ENCODE data around the gene RREB1.
A peak's percentile ranks its signal among the peaks of the same experiment; 100 is the strongest.

The RREB1 gene, protein sequence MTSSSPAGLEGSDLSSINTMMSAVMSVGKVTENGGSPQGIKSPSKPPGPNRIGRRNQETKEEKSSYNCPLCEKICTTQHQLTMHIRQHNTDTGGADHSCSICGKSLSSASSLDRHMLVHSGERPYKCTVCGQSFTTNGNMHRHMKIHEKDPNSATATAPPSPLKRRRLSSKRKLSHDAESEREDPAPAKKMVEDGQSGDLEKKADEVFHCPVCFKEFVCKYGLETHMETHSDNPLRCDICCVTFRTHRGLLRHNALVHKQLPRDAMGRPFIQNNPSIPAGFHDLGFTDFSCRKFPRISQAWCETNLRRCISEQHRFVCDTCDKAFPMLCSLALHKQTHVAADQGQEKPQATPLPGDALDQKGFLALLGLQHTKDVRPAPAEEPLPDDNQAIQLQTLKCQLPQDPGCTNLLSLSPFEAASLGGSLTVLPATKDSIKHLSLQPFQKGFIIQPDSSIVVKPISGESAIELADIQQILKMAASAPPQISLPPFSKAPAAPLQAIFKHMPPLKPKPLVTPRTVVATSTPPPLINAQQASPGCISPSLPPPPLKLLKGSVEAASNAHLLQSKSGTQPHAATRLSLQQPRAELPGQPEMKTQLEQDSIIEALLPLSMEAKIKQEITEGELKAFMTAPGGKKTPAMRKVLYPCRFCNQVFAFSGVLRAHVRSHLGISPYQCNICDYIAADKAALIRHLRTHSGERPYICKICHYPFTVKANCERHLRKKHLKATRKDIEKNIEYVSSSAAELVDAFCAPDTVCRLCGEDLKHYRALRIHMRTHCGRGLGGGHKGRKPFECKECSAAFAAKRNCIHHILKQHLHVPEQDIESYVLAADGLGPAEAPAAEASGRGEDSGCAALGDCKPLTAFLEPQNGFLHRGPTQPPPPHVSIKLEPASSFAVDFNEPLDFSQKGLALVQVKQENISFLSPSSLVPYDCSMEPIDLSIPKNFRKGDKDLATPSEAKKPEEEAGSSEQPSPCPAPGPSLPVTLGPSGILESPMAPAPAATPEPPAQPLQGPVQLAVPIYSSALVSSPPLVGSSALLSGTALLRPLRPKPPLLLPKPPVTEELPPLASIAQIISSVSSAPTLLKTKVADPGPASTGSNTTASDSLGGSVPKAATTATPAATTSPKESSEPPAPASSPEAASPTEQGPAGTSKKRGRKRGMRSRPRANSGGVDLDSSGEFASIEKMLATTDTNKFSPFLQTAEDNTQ (N-terminal part only)

DNA sequence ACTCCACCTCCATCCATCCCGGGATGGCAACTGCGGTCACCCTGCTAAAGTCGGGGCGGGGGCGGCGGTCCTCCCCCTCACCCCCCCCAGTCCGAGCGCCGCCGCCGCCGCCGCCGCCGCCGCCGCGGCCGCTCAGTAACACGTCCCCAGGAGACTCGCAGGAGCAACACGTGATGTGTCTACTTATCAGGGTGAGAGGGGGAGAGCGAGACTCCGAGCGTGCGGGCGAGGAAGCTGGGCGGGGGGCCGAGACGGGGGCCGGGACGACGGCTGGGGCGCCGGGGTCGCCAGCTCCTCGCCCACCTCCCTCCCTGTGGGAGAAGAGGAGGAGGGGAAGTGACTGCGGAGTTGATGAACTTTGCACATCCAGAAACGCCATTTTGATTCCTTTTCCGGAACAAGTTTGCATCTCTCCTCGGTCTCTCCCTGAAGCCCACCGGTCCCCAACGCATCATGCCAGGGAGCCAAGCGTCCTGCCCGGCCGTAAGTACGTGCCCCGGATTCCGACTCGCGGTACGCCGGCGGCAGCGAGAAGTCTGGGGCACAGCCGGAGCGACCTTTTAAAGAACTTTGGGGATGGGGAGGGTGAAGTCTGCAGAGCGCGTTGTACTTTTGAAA is at the start of gene RREB1:
Gene RREB1 (plus strand): TSS at position 384 of the 618 bp plus-strand sequence. CDS start 73,951 bp downstream, outside the sequence.
- peak; percentile 43 to 52 (median 46) for DNase-seq (ENCODE audit: low read depth in 2 of 3, low spot score in 2 of 3)

DNA sequence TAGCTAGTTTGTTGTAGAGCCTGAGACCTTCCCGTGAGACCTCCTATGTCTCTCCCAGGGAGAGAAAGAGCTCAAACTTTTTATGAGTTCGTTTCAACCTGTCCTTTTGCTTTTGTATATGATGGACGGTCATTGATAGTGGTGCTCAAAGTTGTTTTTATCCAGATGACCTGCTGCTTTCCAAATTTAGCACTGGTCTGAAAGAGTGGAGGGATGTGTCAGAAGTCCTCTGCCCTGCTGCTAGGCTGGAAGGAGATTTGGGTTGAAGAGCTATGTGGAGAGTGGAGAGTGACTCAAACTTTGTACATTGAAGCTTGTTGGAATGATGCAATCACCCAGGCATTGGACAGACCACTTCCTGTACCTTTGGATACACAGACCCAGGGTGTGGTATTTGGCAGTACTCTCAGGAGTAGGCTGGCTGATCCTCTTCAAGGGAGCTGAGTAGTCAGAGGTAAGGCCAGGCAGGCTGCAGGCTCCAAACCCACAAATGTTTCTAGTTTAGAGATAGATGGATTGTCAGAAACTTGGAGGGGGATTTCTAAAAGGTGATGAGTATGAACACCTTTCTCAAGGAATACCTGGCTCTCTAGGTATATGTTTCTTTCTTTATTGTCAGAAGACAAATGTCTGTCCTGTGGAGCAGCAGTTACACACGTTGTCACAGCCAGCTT is 49.4 kb upstream of the RREB1 start:
- no peak for DNase-seq (ENCODE audit: low read depth in 2 of 3, low spot score in 2 of 3)

DNA sequence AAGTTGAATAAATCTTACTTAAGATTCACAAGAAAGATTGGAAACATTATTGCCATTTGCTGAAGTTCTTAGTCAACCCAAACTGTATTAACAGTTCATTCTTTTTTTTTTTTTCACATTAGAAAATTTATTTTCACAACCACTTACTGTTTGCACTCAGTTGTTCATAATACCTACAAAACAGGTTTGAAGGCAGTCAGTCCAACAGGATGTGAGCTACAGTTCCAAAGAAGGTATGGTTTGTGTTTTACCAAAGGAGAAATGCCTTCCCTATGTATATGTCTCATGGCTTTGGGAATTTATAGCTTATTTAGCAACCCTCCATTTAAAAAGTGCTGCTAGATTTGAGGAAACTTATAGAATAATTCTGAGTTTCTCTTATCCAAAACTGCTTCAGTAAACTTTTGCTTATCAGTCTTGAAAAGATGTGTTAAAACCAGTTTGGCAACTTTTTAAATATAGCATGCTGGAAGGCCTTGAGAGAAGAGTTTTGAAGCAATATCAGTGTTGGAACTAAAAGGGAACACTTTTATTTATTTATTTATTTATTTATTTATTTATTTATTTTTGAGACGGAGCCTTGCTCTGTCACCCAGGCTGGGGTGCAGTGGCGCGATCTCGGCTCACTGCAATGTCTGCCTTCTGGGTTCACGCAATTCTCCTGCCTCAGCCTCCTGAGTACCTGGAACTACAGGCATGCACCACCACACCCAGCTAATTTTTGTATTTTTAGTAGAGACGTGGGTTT is 46.8 kb upstream of the RREB1 start:
- no peak for DNase-seq (ENCODE audit: low read depth in 2 of 3, low spot score in 2 of 3)

DNA sequence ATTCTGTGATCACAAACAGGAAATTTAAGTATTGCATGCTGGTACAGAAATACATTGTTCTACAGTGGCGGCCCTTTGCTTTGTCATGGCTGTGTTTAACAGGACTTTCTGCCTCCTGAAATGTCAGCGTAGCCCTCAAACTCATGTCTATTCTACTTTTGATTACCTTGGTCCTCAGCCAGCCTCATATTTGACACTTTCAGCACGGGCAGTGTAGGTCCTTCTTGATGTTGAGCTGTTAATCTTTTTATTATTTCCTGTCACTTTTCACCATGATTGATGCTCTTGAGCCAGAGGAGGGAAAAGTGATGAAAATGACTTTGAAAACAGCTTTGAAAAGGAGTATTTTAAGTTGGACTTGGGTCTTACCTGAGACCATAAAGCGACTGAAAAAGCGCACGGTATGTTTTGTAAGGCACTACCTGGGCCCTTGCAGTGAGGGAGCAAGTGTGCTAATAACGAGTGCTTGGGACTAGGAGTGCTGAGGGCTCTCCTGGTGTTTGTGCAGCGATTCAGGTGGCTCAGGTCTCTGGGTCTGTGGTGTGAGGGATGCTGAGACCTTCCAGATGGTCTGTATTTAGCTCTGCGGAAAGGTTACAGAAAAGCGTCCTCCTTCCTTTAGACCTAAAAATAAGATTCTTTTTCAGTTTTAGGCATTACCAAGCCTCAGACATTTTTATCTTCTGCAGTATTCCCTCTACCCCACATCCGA is 45.2 kb upstream of the RREB1 start:
- DNase-seq (ENCODE audit: low read depth in 2 of 3, low spot score in 2 of 3): no peak

DNA sequence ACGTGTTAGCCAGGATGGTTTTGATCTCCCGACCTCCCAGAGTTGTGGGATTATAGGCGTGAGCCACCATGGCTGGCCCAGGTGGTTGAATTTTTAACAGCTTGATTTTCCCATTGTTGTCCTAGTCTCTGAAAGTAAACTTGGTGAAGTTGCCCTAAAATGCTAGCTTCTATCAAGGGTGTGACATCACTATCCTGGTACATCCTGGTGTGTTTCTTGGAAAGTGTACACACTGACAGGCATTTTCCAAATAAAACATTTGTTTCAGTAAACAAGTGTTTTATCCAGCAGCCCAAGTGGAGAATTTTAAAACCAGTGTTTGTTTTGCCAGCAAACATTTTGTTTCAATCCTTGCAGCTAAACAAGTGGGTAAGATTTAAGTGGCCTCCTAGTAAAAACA is 40.5 kb upstream of the RREB1 start:
- DNase-seq (ENCODE audit: low read depth in 2 of 3, low spot score in 2 of 3): no peak

DNA sequence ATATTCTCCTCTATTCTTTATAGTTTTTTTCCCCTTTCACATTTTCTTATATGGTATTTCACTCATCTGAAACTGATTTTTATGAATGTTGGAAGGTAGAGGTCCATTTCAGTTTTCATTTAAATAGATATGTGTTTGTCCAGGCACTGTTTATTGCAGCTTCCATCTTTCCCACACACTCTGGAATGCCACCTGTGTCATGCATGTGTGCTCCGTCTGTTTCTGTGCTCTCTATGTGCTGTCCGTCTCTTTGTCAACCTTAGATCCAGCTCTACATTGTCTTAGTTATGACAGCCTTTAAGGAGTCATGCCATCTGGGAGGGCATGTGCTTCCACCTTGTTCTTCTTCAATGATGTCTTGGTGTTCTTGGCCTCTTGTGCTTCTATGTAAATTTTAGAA is 36.4 kb upstream of the RREB1 start:
- DNase-seq (ENCODE audit: low read depth in 2 of 3, low spot score in 2 of 3): no peak

DNA sequence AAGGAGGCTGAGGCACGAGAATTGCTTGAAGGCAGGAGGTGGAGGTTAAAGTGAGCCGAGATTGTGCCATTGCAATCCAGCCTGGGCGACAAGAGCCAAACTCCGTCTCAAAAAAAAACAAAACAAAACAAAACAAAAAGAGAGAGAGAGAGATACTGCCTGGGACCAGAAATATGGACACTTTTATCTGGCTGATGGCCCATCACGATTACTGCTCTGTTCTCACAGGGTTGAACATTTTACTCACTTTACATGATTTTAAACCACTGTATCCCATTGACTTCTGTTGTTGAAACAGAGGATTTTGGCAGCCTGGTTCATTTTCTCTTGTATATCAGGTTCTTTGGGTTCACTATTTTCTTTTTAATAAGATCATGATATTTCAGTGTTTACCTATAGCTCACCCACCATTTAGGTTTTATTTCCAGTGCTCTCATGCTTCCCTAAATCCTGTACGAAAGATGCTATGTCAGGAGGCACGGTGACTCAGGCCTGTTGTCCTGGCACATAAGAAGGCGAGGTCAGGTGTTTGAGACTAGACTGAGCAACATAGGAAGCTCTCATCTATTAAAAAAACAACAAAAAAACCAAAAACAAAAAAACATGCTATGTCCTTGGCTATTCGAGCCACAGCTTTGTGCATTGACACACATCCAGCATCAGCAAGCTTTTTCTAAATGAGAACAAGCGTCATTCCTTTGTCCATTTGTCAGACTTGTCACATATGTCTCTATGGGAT is 34.5 kb upstream of the RREB1 start:
- no peak for DNase-seq (ENCODE audit: low read depth in 2 of 3, low spot score in 2 of 3)

DNA sequence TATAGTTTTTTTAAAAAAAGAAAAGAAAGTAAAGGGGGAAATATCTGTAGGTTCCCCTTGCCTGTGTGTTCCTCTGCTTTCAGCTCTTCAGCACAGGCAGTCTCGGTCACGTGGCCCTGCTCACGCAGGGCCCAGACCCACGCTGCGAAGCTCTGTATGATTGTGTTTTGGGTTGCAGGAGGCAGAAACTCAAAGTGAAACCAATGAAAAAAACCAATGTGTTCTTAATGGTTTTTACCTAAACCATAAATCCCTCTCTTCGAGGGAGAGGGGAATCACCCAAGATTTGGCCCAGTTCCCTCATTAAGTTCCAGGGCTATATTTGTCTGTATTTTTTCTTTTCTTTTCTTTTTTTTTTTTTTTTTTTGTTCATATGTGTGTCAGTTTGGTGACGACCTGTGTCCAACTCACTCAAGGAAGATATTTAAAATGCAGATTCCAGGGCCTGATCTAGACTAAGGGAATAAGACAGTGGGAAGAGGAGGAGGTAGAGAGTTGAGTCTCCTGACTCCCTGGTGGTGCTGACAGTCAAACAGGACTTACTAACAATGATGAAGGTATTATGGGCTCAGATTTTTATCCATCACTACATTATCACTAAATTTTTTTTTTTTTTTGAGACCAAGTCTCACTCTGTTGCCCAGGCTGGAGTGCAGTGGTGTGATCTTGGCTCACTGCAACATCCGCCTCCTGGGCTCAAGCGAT is 33.8 kb upstream of the RREB1 start:
- DNase-seq (ENCODE audit: low read depth in 2 of 3, low spot score in 2 of 3): peak in 1 of 3 experiments; percentile 44

DNA sequence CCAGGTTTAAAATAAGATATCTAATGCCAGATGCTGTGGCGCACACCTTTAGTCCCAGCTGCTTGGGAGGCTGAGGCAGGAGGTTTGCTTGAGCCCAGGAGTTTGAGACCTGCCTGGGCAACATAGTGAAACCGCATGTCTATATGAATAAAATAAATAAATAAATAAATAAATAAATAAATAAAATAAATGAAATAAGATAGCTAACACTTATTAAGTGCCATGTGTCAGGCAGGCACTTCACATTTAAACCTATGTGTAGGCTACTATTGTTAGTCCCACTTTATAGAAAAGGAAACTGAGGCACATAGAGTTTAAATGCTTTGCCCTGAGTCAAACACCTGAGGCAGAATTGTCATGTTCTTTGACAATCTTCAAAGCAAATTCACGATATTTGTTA is 32.9 kb upstream of the RREB1 start:
- no peak for DNase-seq (ENCODE audit: low read depth in 2 of 3, low spot score in 2 of 3)

DNA sequence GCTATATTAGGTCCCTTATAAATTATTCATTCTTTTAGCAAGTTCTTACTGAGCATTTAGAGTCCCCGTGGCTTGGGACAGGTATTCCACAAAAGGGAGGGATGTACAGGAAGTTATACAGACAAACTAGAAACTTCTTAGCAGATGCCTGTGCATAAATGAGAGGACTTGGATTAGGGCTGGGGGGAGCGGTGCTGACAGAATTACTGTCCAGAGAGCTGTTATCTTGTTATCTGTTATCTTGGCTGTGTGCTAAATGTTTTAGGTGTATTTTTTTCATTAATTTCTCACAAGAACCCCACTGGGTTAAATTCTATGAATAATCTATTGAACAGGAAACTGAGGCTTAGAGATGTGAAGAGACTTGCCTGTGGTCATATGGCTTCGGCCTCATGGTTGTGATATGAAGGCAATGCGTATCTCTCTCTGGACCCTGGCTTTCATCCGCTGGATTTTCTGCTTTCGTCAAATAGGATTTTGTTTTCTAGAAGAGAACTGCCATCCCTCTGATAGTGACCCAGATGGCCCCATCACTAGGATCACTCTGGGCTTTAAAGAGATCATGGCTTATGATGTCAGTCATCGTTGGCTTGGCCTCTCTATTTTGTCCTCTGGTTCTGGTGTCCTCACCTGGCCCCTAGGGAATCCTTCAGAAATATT is 32.3 kb upstream of the RREB1 start:
- DNase-seq (ENCODE audit: low read depth in 2 of 3, low spot score in 2 of 3): no peak

DNA sequence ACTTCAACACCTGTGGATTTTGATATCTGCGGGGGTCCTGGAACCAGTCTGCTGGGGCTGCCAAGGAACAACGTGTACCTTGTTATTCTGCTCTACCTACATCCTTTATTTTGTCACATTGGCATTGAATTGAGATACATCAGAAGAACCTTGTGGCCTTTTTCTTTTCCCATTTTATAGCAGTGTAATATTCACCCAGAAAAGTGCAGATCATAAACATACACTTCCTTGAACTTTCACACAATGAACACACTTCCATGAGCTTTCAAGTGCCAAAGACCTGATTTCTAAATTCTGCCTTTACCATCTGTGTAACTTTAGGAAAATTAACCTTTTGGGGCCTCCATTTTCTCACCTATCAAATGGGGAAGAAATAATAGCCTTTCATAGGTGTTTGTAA is 29.9 kb upstream of the RREB1 start:
- no peak for DNase-seq (ENCODE audit: low read depth in 2 of 3, low spot score in 2 of 3)

DNA sequence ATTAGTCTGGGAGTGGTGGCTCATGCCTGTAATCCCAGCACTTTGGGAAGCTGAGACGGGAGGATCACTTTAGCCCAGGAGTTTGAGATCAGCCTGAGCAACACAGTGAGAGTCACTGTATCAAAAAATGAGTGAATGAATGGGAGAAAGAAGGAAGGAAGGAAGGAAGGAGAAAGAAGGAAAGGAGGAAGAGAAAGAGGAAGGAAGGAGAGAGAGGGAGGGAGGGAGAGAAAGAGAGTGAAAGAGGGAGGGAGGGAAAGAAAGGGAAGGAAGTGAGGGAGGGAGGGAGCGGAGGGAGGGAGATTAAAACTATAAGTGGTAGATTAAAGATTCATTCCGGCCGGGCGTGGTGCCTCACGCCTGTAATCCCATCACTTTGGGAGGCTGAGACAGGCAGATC is 28.9 kb upstream of the RREB1 start:
- no peak for DNase-seq (ENCODE audit: low read depth in 2 of 3, low spot score in 2 of 3)

DNA sequence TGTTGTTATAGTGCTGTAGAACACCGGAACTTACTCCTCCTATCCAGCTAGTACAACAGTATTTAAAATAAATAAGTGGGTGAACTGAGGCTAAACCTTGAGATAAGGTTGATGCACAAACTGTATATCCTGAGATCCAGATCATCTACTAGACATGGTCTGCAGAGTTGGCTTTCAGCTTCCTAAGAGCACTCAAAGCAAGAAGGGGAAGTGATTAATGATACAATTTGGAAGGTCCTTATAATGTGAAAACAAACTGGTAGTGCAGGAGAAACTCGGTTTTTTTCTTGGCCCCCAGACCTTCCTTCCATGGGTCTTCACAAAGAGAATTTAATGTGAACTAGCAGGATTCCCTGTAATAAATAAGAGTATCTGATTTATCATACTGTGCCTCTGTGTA is 27.4 kb upstream of the RREB1 start:
- DNase-seq (ENCODE audit: low read depth in 2 of 3, low spot score in 2 of 3): no peak

DNA sequence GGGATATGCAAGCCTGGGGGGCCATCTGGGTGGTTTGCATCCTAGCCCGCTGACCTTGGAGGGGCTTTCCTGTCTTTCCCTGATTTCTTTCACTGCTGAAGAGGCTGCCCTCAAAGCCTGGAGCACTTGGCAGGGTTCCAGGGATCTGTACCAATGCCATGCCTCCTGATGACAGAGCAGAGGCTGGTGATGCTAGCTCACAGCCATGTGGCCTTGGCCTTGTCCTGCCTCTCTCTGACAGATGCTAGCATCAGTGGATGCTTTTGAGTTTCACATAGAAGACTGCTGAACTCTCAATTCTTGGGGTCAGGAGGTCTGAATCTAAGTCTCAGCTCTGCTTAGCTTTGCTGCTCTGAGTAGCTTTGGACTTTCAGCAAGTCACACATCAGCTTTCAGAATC is 21.9 kb upstream of the RREB1 start:
- DNase-seq (ENCODE audit: low read depth in 2 of 3, low spot score in 2 of 3): no peak

DNA sequence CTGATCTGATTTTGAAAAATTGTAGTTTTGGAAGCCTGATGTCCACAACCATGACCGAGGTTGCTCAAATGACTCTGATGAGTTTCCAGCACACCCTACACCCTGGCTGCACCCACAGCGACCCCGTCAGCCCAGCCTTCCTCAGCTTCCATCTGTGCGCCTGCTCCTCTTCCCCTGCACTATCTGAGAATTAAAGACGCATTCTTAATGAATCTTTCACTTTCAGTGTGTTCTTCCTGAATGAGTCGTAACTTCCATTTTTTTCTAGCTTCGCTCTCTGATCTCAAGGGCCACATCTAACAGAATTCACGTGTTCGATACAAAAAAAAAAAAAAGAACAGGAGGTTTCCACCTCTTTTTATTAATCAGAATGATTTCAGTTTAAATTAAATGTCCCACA is 21.3 kb upstream of the RREB1 start:
- peak in 1 of 3 experiments; percentile 9 for DNase-seq (ENCODE audit: low read depth in 2 of 3, low spot score in 2 of 3)

DNA sequence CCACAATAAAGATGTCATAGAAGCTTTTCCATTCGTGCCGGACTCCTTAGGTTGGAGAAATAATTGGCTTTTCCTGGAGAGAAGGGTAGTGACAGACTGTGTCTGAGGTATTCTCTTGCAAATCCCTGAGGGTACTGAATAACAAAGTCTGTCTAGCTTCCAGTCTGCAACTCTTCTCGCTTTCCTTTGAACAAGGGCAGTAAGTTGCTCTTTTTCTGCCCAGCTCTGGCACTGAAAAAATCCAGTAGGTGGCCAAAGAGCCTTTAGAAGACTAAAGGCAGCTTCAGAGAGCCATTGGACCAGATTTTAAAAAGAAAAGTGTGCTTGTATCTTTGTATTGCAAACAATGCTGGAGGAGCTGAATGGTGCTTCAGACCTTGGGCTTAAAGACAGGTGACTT is 20.7 kb upstream of the RREB1 start:
- no peak for DNase-seq (ENCODE audit: low read depth in 2 of 3, low spot score in 2 of 3)

DNA sequence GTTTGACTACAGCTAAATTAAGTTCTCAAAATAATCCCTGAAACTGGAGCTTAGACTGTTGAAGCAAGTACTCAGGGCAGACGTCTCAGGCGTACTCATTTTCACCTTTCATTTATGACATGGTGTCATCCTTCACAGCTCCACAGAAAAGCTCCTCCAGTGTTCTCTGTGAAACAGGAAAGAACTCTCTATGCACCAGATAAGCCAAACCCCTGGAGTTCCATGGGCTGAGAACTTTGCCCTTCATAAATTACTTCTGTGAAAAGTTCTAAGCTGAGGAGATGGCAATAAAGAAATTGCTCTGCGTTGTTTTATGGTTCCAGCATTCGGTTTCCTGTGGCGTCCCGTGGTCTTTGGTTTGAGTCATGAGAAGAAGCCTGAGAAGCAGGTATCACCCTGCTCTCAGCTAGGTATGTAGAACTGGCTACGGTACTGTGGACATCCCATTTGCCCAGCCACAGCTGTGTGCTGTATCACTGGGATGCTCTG is 20.2 kb upstream of the RREB1 start:
- DNase-seq (ENCODE audit: low read depth in 2 of 3, low spot score in 2 of 3): peak in 1 of 3 experiments; percentile 21

All from activated CD8-positive, alpha-beta memory T cell treated with anti-CD3 and anti-CD28 coated beads for 48 hours (primary cell).